ENCODE measurements around the gene SFXN3. TPM values are rescaled to one million over a fixed set of nuclear protein-coding genes. Genes with fewer than 3 reads are reported as not detected.

The SFXN3 gene
- total RNA-seq, 1 donor from 2014 or later, result 0.09 TPM

DNA sequence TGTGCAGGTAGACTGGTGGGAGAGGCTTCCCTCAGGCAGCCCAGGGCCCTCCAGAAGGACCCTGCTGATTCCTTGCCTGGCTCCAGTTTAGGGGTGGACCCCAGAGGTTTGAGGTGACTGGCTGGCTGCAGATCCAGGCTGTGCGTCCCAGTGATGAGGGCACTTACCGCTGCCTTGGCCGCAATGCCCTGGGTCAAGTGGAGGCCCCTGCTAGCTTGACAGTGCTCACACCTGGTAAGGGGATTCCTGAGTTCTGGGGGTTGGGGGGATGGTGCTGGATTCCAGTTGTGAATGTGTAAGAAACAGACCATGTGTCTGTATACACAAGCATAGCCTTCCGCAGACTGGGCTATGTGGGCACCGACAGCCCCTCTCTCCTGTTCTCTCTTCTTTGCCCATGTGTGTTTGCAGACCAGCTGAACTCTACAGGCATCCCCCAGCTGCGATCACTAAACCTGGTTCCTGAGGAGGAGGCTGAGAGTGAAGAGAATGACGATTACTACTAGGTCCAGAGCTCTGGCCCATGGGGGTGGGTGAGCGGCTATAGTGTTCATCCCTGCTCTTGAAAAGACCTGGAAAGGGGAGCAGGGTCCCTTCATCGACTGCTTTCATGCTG is 33.5 kb downstream of the SFXN3 start:
- H3K4me1 Mint-ChIP-seq, result peaks cover 51% of the 10 kb centered on the region
- H4K20me1 ChIP-seq (ENCODE audit: low read depth), result peaks cover 45% of the 10 kb centered on the region
- peaks cover 35% of the 10 kb centered on the region for H3K4me1 ChIP-seq
- H3K27me3 ChIP-seq, result peaks cover 75% of the 10 kb centered on the region
- peaks cover 36% of the 10 kb centered on the region for H3F3A ChIP-seq (ENCODE audit: low read depth)
- no peaks in the 10 kb centered on the region for H3K36me3 Mint-ChIP-seq
- H3K4me3 ChIP-seq, result no peak overlapping the region
- no peak overlapping the region for H3K4me2 ChIP-seq
- no peaks in the 10 kb centered on the region for H3K36me3 ChIP-seq
- TF ChIP-seq, protein P1, sequence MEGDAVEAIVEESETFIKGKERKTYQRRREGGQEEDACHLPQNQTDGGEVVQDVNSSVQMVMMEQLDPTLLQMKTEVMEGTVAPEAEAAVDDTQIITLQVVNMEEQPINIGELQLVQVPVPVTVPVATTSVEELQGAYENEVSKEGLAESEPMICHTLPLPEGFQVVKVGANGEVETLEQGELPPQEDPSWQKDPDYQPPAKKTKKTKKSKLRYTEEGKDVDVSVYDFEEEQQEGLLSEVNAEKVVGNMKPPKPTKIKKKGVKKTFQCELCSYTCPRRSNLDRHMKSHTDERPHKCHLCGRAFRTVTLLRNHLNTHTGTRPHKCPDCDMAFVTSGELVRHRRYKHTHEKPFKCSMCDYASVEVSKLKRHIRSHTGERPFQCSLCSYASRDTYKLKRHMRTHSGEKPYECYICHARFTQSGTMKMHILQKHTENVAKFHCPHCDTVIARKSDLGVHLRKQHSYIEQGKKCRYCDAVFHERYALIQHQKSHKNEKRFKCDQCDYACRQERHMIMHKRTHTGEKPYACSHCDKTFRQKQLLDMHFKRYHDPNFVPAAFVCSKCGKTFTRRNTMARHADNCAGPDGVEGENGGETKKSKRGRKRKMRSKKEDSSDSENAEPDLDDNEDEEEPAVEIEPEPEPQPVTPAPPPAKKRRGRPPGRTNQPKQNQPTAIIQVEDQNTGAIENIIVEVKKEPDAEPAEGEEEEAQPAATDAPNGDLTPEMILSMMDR (IDR thresholded peaks at IDR 0.05), result no peak
- TF ChIP-seq EZH2 (IDR thresholded peaks at IDR 0.05) (no peak), EZH2phosphoT487 (IDR thresholded peaks at IDR 0.05) (no peak)
- H3K9me3 Mint-ChIP-seq, result no peaks in the 10 kb centered on the region
- no peak overlapping the region for H3K27ac ChIP-seq
- H2AFZ ChIP-seq (replicated peaks), result no peak overlapping the region
- H3K4me3 Mint-ChIP-seq, result peak overlapping the region; percentile 82
- H3K9ac ChIP-seq, result no peak overlapping the region
- no peak for DNase-seq (ENCODE audit: low spot score)
- peaks cover 39% of the 10 kb centered on the region for H3K27me3 Mint-ChIP-seq (ENCODE audit: insufficient read depth, low read depth)
- H3K9me3 ChIP-seq (ENCODE audit: low read depth), result no peaks in the 10 kb centered on the region
- H3K79me2 ChIP-seq (ENCODE audit: low read depth), result peaks cover 4% of the 10 kb centered on the region
- H3K27ac Mint-ChIP-seq, result no peak overlapping the region

- no peak for DNase-seq (ENCODE audit: low spot score)
- no peak overlapping the region for H3K27ac ChIP-seq
- H3K4me1 ChIP-seq, result peaks cover 32% of the 10 kb centered on the region
- no peaks in the 10 kb centered on the region for H3K9me3 ChIP-seq (ENCODE audit: low read depth)
- no peak overlapping the region for H3K9ac ChIP-seq
- Mint-ChIP-seq H3K36me3 (no peaks in the 10 kb centered on the region), H3K9me3 (no peaks in the 10 kb centered on the region), H3K27me3 (ENCODE audit: insufficient read depth, low read depth) (peaks cover 40% of the 10 kb centered on the region), H3K27ac (no peak overlapping the region), H3K4me1 (peaks cover 44% of the 10 kb centered on the region), H3K4me3 (peak overlapping the region; percentile 92)
- peaks cover 31% of the 10 kb centered on the region for H3F3A ChIP-seq (ENCODE audit: low read depth)
- H3K79me2 ChIP-seq (ENCODE audit: low read depth), result no peaks in the 10 kb centered on the region
- no peak for TF ChIP-seq EZH2 (IDR thresholded peaks at IDR 0.05)
- no peak for TF ChIP-seq EZH2phosphoT487 (IDR thresholded peaks at IDR 0.05)
- TF ChIP-seq, protein P1 (IDR thresholded peaks at IDR 0.05), result no peak
- no peak overlapping the region for H2AFZ ChIP-seq (replicated peaks)
- H3K4me2 ChIP-seq, result peak overlapping the region; percentile 89
- no peak overlapping the region for H3K4me3 ChIP-seq
- peaks cover 42% of the 10 kb centered on the region for H4K20me1 ChIP-seq (ENCODE audit: low read depth)
- H3K27me3 ChIP-seq, result peaks cover 80% of the 10 kb centered on the region
- H3K36me3 ChIP-seq, result no peaks in the 10 kb centered on the region
These were observed 34.6 kb downstream of the SFXN3 start for GRCh38 chr10:101065481-101066145.

DNA sequence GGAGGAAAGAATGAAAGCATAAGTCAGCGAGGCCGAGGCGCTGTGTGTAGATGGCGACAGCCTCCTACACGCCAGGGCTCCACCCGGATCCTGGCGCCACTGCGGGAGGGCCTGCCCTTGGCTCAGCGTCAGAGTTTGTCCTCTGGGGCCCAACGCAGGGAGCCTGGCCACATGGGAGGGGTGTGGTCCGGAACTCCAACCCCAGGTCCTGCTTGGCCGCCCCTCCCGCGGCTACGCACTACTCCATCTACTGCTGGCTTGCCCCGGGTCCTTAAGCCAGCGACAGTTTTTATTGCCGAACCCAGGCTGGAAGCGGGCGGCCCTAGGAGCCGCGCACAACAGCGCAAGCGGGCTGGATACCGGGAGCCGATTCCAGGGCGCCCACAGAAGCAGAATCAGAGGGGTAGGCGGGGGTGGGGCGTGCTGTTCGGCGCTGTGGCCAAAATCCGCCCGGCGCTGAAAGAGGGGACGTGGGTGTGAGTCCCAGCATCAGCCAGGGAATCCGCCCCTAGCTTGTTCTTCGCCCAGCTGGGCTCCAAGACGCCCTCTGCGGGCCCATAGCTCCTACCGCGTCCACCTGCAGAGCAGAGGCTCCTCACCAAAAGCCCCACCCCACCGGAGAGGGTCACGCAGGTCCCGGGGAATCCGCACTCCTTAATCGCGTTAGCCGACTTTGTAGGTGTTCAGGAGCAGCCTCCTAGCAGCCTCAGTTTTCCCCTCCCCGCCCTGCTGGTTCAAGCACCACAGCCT is 35.3 kb downstream of the SFXN3 start:
- Mint-ChIP-seq H3K4me3 (peak overlapping the region; percentile 92), H3K4me1 (peaks cover 44% of the 10 kb centered on the region)

More for the DNA sequence above, 35.3 kb downstream of the SFXN3 start:
- Histone ChIP-seq H2AFZ (replicated peaks) (no peak overlapping the region), H3K4me3 (peak overlapping the region; percentile 57), H3F3A (ENCODE audit: low read depth) (peaks cover 29% of the 10 kb centered on the region), H3K4me1 (peaks cover 32% of the 10 kb centered on the region), H3K27ac (no peak overlapping the region), H3K4me2 (peak overlapping the region; percentile 89), H3K9ac (no peak overlapping the region), H3K36me3 (no peaks in the 10 kb centered on the region), H4K20me1 (ENCODE audit: low read depth) (peaks cover 42% of the 10 kb centered on the region), H3K9me3 (ENCODE audit: low read depth) (no peaks in the 10 kb centered on the region), H3K79me2 (ENCODE audit: low read depth) (no peaks in the 10 kb centered on the region), H3K27me3 (peaks cover 82% of the 10 kb centered on the region)
- no peak overlapping the region for H3K27ac Mint-ChIP-seq
- H3K9me3 Mint-ChIP-seq, result no peaks in the 10 kb centered on the region
- peak; percentile 76 for DNase-seq (ENCODE audit: low spot score)
- TF ChIP-seq EZH2 (IDR thresholded peaks at IDR 0.05), result no peak
- peak; percentile 69 for TF ChIP-seq EZH2phosphoT487 (IDR thresholded peaks at IDR 0.05)
- TF ChIP-seq, protein P1 (IDR thresholded peaks at IDR 0.05), result peak; percentile 44
- peaks cover 40% of the 10 kb centered on the region for H3K27me3 Mint-ChIP-seq (ENCODE audit: insufficient read depth, low read depth)
- no peaks in the 10 kb centered on the region for H3K36me3 Mint-ChIP-seq
